Measurements from ENCODE around the gene ZNF319. TPM values are rescaled to one million over a fixed set of nuclear protein-coding genes. Genes with fewer than 3 reads are reported as not detected.

Gene ZNF319
- total RNA-seq, 1 donor from 2014 or later = 7.9 TPM

DNA sequence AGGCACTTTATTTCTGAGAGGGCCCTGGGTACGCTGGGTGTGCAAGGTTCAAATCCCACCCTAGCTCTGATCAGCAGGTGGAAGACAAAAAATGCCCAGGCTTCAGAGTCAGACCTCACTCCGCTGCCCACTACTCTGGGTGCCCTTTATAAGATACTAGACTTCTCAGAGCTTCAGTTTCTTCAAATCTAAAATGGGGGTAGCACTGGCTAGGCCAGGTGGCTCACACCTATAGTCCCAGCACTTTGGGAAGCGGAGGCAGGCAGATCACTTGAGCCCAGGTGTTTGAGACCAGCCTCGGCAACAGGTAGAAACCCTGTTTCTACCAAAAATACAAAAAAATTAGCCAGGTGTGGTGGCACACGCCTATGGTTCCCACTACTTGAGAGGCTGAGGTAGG, 2.5 kb upstream of the ZNF319 start:
- H3K27me3 ChIP-seq = no peaks in the 10 kb centered on the region
- DNase-seq (ENCODE audit: extremely low spot score in 2 of 2) = no peak
- peaks cover 32% of the 10 kb centered on the region for H3K4me1 ChIP-seq
- intact Hi-C loops (cut with DNase I) = loop anchor here (10.0 kb wide), 1 partner anchor 408 kb away; no protein-coding TSS in a partner anchor
- TF ChIP-seq, protein P1, sequence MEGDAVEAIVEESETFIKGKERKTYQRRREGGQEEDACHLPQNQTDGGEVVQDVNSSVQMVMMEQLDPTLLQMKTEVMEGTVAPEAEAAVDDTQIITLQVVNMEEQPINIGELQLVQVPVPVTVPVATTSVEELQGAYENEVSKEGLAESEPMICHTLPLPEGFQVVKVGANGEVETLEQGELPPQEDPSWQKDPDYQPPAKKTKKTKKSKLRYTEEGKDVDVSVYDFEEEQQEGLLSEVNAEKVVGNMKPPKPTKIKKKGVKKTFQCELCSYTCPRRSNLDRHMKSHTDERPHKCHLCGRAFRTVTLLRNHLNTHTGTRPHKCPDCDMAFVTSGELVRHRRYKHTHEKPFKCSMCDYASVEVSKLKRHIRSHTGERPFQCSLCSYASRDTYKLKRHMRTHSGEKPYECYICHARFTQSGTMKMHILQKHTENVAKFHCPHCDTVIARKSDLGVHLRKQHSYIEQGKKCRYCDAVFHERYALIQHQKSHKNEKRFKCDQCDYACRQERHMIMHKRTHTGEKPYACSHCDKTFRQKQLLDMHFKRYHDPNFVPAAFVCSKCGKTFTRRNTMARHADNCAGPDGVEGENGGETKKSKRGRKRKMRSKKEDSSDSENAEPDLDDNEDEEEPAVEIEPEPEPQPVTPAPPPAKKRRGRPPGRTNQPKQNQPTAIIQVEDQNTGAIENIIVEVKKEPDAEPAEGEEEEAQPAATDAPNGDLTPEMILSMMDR (IDR thresholded peaks at IDR 0.05) = no peak
- no peak for TF ChIP-seq POLR2A (IDR thresholded peaks at IDR 0.05)
- TF ChIP-seq POLR2AphosphoS5 (IDR thresholded peaks at IDR 0.05; ENCODE audit: insufficient read depth in 1 of 2, low read depth in 1 of 2) = no peak
- H3K27ac ChIP-seq = no peak overlapping the region
- no peak overlapping the region for H3K4me3 ChIP-seq
- no peaks in the 10 kb centered on the region for H3K9me3 ChIP-seq
- H3K36me3 ChIP-seq = peaks cover 0 to 3% of the 10 kb centered on the region in 2 donors

- H3K4me1 ChIP-seq = peaks cover 34% of the 10 kb centered on the region
- no peaks in the 10 kb centered on the region for H3K27me3 ChIP-seq
- no peak overlapping the region for H3K27ac ChIP-seq
- H3K4me3 ChIP-seq = no peak overlapping the region
- no peak for DNase-seq (ENCODE audit: extremely low spot score in 2 of 2)
- H3K36me3 ChIP-seq = peaks cover 0 to 8% of the 10 kb centered on the region in 2 donors
- TF ChIP-seq POLR2AphosphoS5 (IDR thresholded peaks at IDR 0.05; ENCODE audit: insufficient read depth in 1 of 2, low read depth in 1 of 2) (no peak), POLR2A (IDR thresholded peaks at IDR 0.05) (no peak)
- TF ChIP-seq, protein P1 (IDR thresholded peaks at IDR 0.05) = no peak
- H3K9me3 ChIP-seq = no peaks in the 10 kb centered on the region
- intact Hi-C loops (cut with DNase I) = loop anchor here (10.0 kb wide), 1 partner anchor 408 kb away; no protein-coding TSS in a partner anchor
Observed at GRCh38 chr16:58002416-58002800, 1.9 kb upstream of the ZNF319 start.

GRCh38 chr16:58001781-58002415, 1.4 kb upstream of the ZNF319 start:
- TF ChIP-seq POLR2AphosphoS5 (IDR thresholded peaks at IDR 0.05; ENCODE audit: insufficient read depth in 1 of 2, low read depth in 1 of 2) (no peak), POLR2A (IDR thresholded peaks at IDR 0.05) (no peak)
- TF ChIP-seq, protein P1 (IDR thresholded peaks at IDR 0.05) = no peak
- intact Hi-C loops (cut with DNase I) = loop anchor here (10.0 kb wide), 1 partner anchor 407 kb away; no protein-coding TSS in a partner anchor

DNA sequence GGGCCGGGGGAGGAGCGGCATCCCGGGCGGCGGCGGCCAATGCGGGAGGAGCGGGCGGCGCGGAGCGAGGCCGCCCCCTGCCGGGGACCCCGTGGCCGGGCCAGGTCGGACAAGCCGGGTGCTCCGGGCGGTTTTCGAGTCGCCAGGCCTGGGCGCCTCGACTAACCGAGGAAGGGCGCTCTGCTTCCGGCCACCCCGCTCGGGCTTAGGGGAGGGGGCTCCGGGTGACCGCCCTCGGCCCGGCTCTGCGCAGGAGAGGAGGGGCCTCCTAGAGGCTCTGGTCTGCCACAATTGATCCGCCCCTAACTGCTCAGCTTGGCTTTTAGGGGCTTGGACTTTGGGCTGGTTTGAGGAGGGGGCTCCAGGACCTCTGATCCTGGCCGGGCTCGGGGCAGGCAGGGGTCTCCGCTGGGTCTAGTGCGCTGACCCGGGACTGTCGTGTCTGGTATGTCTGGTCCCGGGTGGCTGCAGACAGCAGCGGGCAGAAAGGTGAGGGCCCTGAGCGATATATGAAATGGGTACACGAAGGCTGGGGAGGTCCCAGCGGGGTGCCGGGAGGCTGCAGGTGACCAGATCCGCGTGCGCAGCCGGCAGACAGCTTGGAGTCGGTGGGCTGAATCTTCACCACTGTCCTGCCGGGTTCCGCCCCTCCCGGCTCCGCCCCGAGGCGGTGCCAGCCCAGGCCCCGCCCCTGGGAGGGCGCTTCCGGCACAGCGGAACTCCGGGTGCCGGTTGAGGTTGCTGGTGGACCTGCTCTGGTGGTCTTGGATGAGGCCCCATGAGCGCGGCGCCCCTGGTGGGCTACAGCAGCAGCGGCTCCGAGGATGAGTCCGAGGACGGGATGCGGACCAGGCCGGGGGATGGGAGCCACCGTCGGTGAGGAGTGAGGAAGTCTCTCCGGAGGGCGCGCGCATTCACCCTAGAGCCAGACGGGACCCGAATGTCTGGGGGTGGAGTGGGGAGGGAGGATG, 519 bp upstream of the ZNF319 start, which contains the start of gene USB1:
TSS of gene USB1 (plus strand) at position 702 of the 971 bp plus-strand sequence. CDS start at position 779, 77 bp downstream.
- H3K36me3 ChIP-seq = peaks cover 0 to 22% of the 10 kb centered on the region in 2 donors
- no peaks in the 10 kb centered on the region for H3K27me3 ChIP-seq
- H3K27ac ChIP-seq = peak within 1 kb of the TSS; percentile 78
- intact Hi-C loops (cut with DNase I) = loop anchor here (10.0 kb wide), 1 partner anchor 406 kb away; no protein-coding TSS in a partner anchor
- peak within 1 kb of the TSS; percentile 75 to 88 for H3K4me3 ChIP-seq
- no peaks in the 10 kb centered on the region for H3K9me3 ChIP-seq
- H3K4me1 ChIP-seq = peaks cover 34% of the 10 kb centered on the region
- TF ChIP-seq POLR2A (IDR thresholded peaks at IDR 0.05) (peak in 1 of 2 donors; percentile 57), POLR2AphosphoS5 (IDR thresholded peaks at IDR 0.05; ENCODE audit: insufficient read depth in 1 of 2, low read depth in 1 of 2) (peak; percentile 43 to 91)
- TF ChIP-seq, protein P1 (IDR thresholded peaks at IDR 0.05) = peak; percentile 49 to 66 (median 52)
- DNase-seq (ENCODE audit: extremely low spot score in 2 of 2) = no peak

More at GRCh38 chr16:58001781-58002415, 1.4 kb upstream of the ZNF319 start:
- no peak for DNase-seq (ENCODE audit: extremely low spot score in 2 of 2)
- peaks cover 0 to 13% of the 10 kb centered on the region in 2 donors for H3K36me3 ChIP-seq
- no peaks in the 10 kb centered on the region for H3K27me3 ChIP-seq
- no peaks in the 10 kb centered on the region for H3K9me3 ChIP-seq
- peak overlapping the region; percentile 75 to 88 for H3K4me3 ChIP-seq
- H3K27ac ChIP-seq = peak overlapping the region; percentile 78
- H3K4me1 ChIP-seq = peaks cover 34% of the 10 kb centered on the region

Data from vagina (tissue), 2 donors.